ENCODE results near the gene FHL3. TPM values are rescaled to one million over a fixed set of nuclear protein-coding genes. Genes with fewer than 3 reads are reported as not detected.
"Not testable (repeated sequence)": the region's sequence is repeated elsewhere in the genome, so short reads cannot be mapped to it uniquely, and the experiment has no call there.

The FHL3 gene
- total and polyA plus RNA-seq, 4 donors, result 1.7 to 4.2 (median 2.8) TPM

- H3K4me1 ChIP-seq (ENCODE audit: control insufficient read depth in 4 of 4, insufficient read depth in 4 of 4, low read length in 3 of 4), result no peaks in the 10 kb centered on the region
- H3K27ac ChIP-seq (ENCODE audit: low read depth in 1 of 2, low read length in 2 of 2), result no peak overlapping the region
- no peak for TF ChIP-seq JUND (IDR thresholded peaks at IDR 0.05)
- no peak for TF ChIP-seq REST (IDR thresholded peaks at IDR 0.05)
- no peak for TF ChIP-seq RAD21 (IDR thresholded peaks at IDR 0.05)
- no peak for TF ChIP-seq YY1 (IDR thresholded peaks at IDR 0.05)
- TF ChIP-seq FOXA2 (IDR thresholded peaks at IDR 0.05), result no peak
- TF ChIP-seq RXRA (IDR thresholded peaks at IDR 0.05), result no peak
- no peak for TF ChIP-seq HNF4A (conservative IDR thresholded peaks at IDR 0.05)
- TF ChIP-seq NR2F2 (IDR thresholded peaks at IDR 0.05), result no peak
- no peak for TF ChIP-seq GABPA (IDR thresholded peaks at IDR 0.05 in 1 of 2, conservative IDR thresholded peaks at IDR 0.05 in 1 of 2)
- TF ChIP-seq SP1 (IDR thresholded peaks at IDR 0.05), result no peak
- no peak for TF ChIP-seq HNF4G (IDR thresholded peaks at IDR 0.05)
- TF ChIP-seq, protein P1, sequence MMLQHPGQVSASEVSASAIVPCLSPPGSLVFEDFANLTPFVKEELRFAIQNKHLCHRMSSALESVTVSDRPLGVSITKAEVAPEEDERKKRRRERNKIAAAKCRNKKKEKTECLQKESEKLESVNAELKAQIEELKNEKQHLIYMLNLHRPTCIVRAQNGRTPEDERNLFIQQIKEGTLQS (IDR thresholded peaks at IDR 0.05), result no peak
- TF ChIP-seq, protein P2, sequence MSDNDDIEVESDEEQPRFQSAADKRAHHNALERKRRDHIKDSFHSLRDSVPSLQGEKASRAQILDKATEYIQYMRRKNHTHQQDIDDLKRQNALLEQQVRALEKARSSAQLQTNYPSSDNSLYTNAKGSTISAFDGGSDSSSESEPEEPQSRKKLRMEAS (IDR thresholded peaks at IDR 0.05), result no peak
- TF ChIP-seq, protein P3, sequence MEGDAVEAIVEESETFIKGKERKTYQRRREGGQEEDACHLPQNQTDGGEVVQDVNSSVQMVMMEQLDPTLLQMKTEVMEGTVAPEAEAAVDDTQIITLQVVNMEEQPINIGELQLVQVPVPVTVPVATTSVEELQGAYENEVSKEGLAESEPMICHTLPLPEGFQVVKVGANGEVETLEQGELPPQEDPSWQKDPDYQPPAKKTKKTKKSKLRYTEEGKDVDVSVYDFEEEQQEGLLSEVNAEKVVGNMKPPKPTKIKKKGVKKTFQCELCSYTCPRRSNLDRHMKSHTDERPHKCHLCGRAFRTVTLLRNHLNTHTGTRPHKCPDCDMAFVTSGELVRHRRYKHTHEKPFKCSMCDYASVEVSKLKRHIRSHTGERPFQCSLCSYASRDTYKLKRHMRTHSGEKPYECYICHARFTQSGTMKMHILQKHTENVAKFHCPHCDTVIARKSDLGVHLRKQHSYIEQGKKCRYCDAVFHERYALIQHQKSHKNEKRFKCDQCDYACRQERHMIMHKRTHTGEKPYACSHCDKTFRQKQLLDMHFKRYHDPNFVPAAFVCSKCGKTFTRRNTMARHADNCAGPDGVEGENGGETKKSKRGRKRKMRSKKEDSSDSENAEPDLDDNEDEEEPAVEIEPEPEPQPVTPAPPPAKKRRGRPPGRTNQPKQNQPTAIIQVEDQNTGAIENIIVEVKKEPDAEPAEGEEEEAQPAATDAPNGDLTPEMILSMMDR (IDR thresholded peaks at IDR 0.05; ENCODE audit: low read depth, low read length, missing input control), result no peak
- TF ChIP-seq TAF1 (conservative IDR thresholded peaks at IDR 0.05), result no peak
- TF ChIP-seq EGR1 (IDR thresholded peaks at IDR 0.05; ENCODE audit: low read depth in 2 of 2), result no peak
- no peaks in the 10 kb centered on the region for H3K27me3 ChIP-seq (ENCODE audit: control insufficient read depth in 4 of 4, insufficient read depth in 4 of 4, low read length in 3 of 4)
- no peak overlapping the region for H3K4me3 ChIP-seq (ENCODE audit: low read depth in 1 of 3, low read length in 3 of 3)
- WGBS, result 95% methylated on average over 4 of the region's 4 CpGs
- DNase-seq (ENCODE audit: low spot score), result no peak
- peaks cover 12 to 51% (median 35%) of the 10 kb centered on the region in 4 donors for H3K36me3 ChIP-seq (ENCODE audit: control insufficient read depth in 4 of 4, insufficient read depth in 3 of 4, low read depth in 1 of 4, low read length in 3 of 4)
- no peaks in the 10 kb centered on the region for H3K9me3 ChIP-seq (ENCODE audit: control insufficient read depth in 4 of 4, low read length in 3 of 4)
- H3K9ac ChIP-seq (ENCODE audit: low read depth in 1 of 2, low read length in 2 of 2), result no peak overlapping the region
These were observed 40.0 kb downstream of the FHL3 start for GRCh38 chr1:37965301-37965700.

DNA sequence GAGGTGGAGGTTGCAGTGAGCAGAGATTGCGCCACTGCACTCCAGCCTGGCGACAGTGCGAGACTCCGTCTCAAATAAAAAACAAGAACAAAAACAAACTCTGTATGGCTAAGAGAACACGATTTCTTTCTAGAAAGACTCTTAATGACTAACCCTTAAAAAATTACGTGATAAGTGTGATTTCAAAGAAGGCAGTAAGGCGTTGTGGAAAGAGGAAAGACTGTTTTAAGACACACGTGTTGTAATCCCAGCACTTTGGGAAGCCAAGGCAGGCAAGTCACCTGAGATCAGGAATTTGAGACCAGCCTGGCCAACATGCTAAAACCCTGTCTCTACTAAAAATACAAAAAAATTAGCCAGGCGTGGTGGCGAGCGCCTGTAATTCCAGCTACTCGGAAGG lies 41.2 kb downstream of the FHL3 start:
- WGBS, result 90% methylated on average over 12 of the region's 12 CpGs
- H3K27me3 ChIP-seq (ENCODE audit: control insufficient read depth in 4 of 4, insufficient read depth in 4 of 4, low read length in 3 of 4); DNase-seq (ENCODE audit: low spot score); H3K27ac ChIP-seq (ENCODE audit: low read depth in 1 of 2, low read length in 2 of 2); H3K9ac ChIP-seq (ENCODE audit: low read depth in 1 of 2, low read length in 2 of 2); H3K4me1 ChIP-seq (ENCODE audit: control insufficient read depth in 4 of 4, insufficient read depth in 4 of 4, low read length in 3 of 4); H3K4me3 ChIP-seq (ENCODE audit: low read depth in 1 of 3, low read length in 3 of 3); H3K9me3 ChIP-seq (ENCODE audit: control insufficient read depth in 4 of 4, low read length in 3 of 4): not testable (repeated sequence)
- H3K36me3 ChIP-seq (ENCODE audit: control insufficient read depth in 4 of 4, insufficient read depth in 3 of 4, low read depth in 1 of 4, low read length in 3 of 4), result peaks cover 12 to 53% (median 37%) of the 10 kb centered on the region in 4 donors
